Activated T-helper 17 cell treated with anti-CD3 and anti-CD28 coated beads, Interleukin-2, amount 50 U/mL, for 72 hours (primary cell): ENCODE data around the gene ABTB1. TPM values are rescaled to one million over a fixed set of nuclear protein-coding genes. Genes with fewer than 3 reads are reported as not detected.

ENCODE experiments used
- ATAC-seq: fragments of 150-1000 bp; cut with Tn5 transposase; replicated peaks from 2 replicates; pipeline ENCODE4 v1.10.0; 2021; ENCODE audit warnings: mild to moderate bottlenecking, moderate library complexity
- H3K27ac Mint-ChIP-seq: one replicate; pipeline ENCODE4 v1.8.0; 2022; ENCODE audit warnings: mixed read lengths
- H3K27me3 Mint-ChIP-seq: one replicate; pipeline ENCODE4 v1.8.0; 2022; ENCODE audit warnings: mixed read lengths
- H3K36me3 Mint-ChIP-seq: one replicate; pipeline ENCODE4 v1.8.0; 2022; ENCODE audit warnings: low read depth, mild to moderate bottlenecking, mixed read lengths
- H3K4me1 Mint-ChIP-seq: one replicate; pipeline ENCODE4 v1.8.0; 2022; ENCODE audit warnings: mixed read lengths
- H3K4me3 Mint-ChIP-seq: one replicate; pipeline ENCODE4 v1.8.0; 2022; ENCODE audit warnings: mild to moderate bottlenecking, mixed read lengths
- H3K9me3 Mint-ChIP-seq: one replicate; pipeline ENCODE4 v1.8.0; 2022; ENCODE audit warnings: mixed read lengths
- total RNA-seq, 2 donors: library from RNA; stranded (reverse); gene quantifications; one replicate each; pipeline ENCODE4 v1.2.3, GENCODE V29; 2022

ABTB1 gene
- 10 to 100 TPM; 16.1 to 23.6 TPM for total RNA-seq

GRCh38 chr3:127672429-127673190 is at the start of gene ABTB1:
ABTB1 (plus strand) TSS chr3:127672952; CDS start chr3:127673026, 74 bp downstream.
- Mint-ChIP-seq H3K27ac (peak within 1 kb of the TSS; percentile 97), H3K9me3 (no peaks in the 10 kb centered on the region), H3K36me3 (peaks cover 3% of the 10 kb centered on the region), H3K4me1 (peaks cover 23% of the 10 kb centered on the region), H3K27me3 (no peaks in the 10 kb centered on the region), H3K4me3 (peak within 1 kb of the TSS; percentile 89)
- ATAC-seq = peak; percentile 94

DNA sequence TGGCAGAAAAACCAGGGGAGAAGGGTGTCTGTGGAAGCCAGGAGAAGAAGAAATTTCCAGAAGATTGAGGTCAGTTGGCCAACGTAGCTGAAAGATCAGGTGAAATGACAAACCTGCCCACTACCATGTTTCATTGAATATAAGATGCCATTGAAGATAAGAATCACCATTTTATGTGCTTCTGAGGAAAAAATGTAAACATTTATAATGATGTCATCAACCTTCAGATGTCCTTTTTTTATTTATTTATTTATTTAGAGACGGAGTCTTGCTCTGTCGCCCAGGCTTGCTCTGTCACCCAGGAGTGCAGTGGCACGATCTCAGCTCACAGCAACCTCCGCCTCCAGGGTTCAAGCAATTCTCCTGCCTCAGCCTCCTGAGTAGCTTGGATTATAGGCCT is 48.7 kb upstream of the ABTB1 start:
- no peak overlapping the region for H3K4me3 Mint-ChIP-seq
- no peaks in the 10 kb centered on the region for H3K9me3 Mint-ChIP-seq
- peaks cover 7% of the 10 kb centered on the region for H3K27me3 Mint-ChIP-seq
- peaks cover 6% of the 10 kb centered on the region for H3K4me1 Mint-ChIP-seq
- no peak overlapping the region for H3K27ac Mint-ChIP-seq
- ATAC-seq = no peak
- H3K36me3 Mint-ChIP-seq = peaks cover 36% of the 10 kb centered on the region

DNA sequence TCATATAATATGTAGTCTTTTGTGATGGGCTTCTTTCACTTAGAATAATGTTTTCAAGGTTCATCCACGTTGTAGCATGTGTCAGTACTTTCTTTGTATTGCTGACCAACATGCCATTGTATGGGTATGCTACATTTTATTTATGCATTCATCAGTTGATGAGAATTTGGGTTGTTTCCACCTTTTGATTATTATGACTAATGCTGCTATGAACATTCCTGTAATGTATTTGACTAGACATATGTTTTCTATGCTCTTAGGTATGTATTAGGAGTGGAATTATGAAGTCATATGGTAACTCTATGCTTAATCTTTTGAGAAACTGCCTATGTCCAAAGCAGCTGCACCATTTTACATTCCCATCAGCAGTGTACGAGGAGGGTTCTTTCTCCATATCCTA is 46.9 kb upstream of the ABTB1 start:
- Mint-ChIP-seq H3K27ac (no peak overlapping the region), H3K4me1 (peaks cover 15% of the 10 kb centered on the region), H3K9me3 (no peaks in the 10 kb centered on the region), H3K36me3 (peaks cover 26% of the 10 kb centered on the region), H3K27me3 (peaks cover 14% of the 10 kb centered on the region), H3K4me3 (no peak overlapping the region)
- no peak for ATAC-seq

DNA sequence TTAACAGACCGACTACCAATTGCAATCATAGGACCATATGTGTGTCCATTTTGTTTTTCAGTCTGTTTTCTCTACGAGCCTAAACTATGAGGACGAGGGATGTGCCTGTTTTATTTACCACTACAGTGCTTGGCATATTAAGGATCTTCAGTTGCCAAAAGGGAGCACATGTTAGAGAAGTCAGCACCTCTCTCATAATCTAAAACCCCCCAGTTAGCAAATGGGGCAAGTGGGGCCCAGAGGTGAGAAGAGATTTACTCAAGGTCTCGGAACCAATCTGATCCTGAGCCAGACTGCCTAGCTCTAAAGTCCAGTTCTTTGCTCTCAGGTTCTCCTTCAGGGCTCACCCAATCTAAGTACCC is 44.3 kb upstream of the ABTB1 start:
- no peak overlapping the region for H3K27ac Mint-ChIP-seq
- no peaks in the 10 kb centered on the region for H3K9me3 Mint-ChIP-seq
- peak overlapping the region; percentile 63 for H3K4me3 Mint-ChIP-seq
- peaks cover 7% of the 10 kb centered on the region for H3K36me3 Mint-ChIP-seq
- H3K27me3 Mint-ChIP-seq = peaks cover 14% of the 10 kb centered on the region
- ATAC-seq = no peak
- H3K4me1 Mint-ChIP-seq = peaks cover 15% of the 10 kb centered on the region

- peaks cover 15% of the 10 kb centered on the region for H3K4me1 Mint-ChIP-seq
- H3K27me3 Mint-ChIP-seq = peaks cover 14% of the 10 kb centered on the region
- H3K36me3 Mint-ChIP-seq = peaks cover 7% of the 10 kb centered on the region
- no peaks in the 10 kb centered on the region for H3K9me3 Mint-ChIP-seq
- H3K27ac Mint-ChIP-seq = peak within 1 kb of the TSS; percentile 61
- peak within 1 kb of the TSS; percentile 88 for H3K4me3 Mint-ChIP-seq
- ATAC-seq = peak; percentile 28
Measured at GRCh38 chr3:127628788-127629466, 43.8 kb upstream of the ABTB1 start, which contains the start of gene PODXL2. PODXL2 (plus strand) TSS chr3:127629185; CDS start chr3:127629220, 35 bp downstream.

DNA sequence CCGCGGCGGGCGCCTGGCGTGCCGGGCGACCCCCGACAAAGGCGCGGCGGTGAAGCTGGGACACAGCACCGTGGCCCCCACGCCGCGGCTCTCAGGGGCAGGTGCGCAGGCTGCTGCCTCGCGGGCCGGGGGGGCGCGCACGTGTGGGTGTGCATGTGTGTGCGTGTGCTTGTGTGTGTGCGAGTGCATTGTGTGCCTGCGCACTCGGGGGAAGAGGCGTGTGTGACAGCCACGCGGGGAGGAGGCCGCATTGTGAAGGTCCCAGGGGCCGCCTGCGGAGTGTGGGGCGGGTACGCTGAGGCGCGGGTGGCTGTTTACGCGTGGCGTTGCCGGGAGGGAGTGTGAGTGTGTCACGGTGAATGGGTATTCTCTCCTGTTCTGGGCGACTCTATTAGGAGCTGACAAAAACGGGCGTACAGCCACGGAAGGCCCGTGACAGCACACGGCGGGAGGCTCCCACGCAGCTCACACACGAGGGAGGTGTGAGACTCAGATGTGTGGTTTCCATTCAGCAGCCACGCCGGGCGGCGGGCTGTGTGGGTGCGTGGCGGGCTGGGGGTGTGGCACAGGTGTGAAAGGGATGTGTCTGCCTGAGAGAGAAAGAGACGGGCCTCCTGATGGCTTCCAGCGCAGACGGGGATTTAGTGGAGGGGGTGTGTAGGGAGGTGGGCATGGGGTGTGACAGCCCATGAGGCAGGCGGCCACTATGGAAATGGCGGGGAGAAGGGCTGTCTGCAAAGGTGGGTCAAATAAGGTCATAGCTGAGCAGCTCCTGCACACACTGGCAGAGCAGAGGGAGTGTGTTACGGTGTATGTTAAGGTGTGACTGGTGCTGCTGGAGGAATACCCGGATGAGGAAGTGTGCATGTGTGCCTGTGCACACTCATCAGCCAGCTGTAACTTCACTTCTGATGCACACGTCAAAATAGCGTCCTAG is 43.0 kb upstream of the ABTB1 start:
- H3K4me3 Mint-ChIP-seq = peak overlapping the region; percentile 88
- H3K27ac Mint-ChIP-seq = peak overlapping the region; percentile 61
- peaks cover 7% of the 10 kb centered on the region for H3K36me3 Mint-ChIP-seq

GRCh38 chr3:127630811-127631714 is 41.7 kb upstream of the ABTB1 start:
- Mint-ChIP-seq H3K36me3 (peaks cover 7% of the 10 kb centered on the region), H3K9me3 (no peaks in the 10 kb centered on the region), H3K4me1 (peaks cover 11% of the 10 kb centered on the region), H3K4me3 (no peak overlapping the region), H3K27me3 (peaks cover 20% of the 10 kb centered on the region), H3K27ac (no peak overlapping the region)
- ATAC-seq = no peak

More for the DNA sequence above, 43.0 kb upstream of the ABTB1 start:
- H3K4me1 Mint-ChIP-seq = peaks cover 15% of the 10 kb centered on the region
- no peaks in the 10 kb centered on the region for H3K9me3 Mint-ChIP-seq
- peak; percentile 57 for ATAC-seq
- peaks cover 14% of the 10 kb centered on the region for H3K27me3 Mint-ChIP-seq

DNA sequence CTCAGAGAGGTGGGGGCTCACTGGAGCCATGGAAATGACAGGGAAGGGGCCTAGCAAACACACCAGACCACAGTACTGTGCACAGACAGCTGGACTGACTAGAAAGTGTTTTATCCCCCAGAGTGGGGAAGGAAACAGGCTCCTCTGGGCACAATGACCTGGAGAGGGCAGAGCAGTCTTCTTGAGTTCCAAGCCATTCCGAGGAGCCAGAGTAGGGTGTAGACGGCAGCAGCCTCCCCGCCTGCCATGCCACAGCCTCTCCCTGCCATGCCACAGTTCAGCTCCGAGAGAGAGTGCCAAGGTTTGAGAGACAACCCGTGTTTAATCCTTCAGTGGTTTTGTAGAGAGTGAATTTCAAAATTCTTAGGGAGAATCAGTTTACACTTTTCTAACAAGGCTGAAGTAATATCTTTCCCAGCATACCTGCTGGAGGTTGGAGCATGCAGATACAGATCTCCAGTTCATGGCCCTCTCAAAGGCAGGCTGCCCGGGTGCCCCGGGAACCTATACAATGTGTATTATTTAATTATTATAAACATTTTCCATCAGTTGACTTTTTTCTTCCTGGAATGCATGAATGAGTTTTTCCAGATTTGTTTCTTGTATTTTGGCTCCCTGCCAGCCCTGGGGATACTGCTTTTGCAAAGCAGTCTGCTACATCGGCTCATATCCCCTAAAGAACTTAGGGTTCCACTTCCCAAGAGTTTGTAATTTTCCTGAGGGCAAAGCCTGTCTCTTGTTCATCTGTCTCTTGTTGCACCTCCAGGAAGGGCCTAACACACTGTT is 40.5 kb upstream of the ABTB1 start:
- peaks cover 7% of the 10 kb centered on the region for H3K36me3 Mint-ChIP-seq
- H3K4me1 Mint-ChIP-seq = peaks cover 10% of the 10 kb centered on the region
- no peaks in the 10 kb centered on the region for H3K9me3 Mint-ChIP-seq
- no peak for ATAC-seq
- no peak overlapping the region for H3K4me3 Mint-ChIP-seq
- H3K27me3 Mint-ChIP-seq = peaks cover 20% of the 10 kb centered on the region
- H3K27ac Mint-ChIP-seq = no peak overlapping the region

DNA sequence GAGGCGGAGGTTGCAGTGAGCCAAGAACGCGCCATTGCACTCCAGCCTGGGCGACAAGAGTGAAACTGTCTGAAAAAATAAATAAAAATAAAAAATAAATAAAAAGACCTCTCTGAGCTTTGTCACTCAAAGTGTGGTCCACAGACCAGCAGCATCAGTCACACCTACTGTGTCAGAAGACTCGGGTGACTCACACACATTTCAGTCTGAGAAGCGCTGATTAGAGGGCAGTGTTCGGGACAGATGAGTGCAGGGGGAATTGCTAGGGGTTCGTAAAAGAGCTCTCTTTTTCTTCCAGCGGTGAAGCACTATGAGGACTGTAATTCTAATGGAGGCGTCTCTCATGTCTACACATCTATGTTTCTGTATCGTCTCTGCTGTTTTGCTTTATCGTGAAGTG is 38.1 kb upstream of the ABTB1 start:
- H3K27me3 Mint-ChIP-seq = peaks cover 13% of the 10 kb centered on the region
- ATAC-seq = no peak
- H3K9me3 Mint-ChIP-seq = no peaks in the 10 kb centered on the region
- peaks cover 6% of the 10 kb centered on the region for H3K36me3 Mint-ChIP-seq
- no peak overlapping the region for H3K27ac Mint-ChIP-seq
- no peak overlapping the region for H3K4me3 Mint-ChIP-seq
- H3K4me1 Mint-ChIP-seq = peaks cover 16% of the 10 kb centered on the region

DNA sequence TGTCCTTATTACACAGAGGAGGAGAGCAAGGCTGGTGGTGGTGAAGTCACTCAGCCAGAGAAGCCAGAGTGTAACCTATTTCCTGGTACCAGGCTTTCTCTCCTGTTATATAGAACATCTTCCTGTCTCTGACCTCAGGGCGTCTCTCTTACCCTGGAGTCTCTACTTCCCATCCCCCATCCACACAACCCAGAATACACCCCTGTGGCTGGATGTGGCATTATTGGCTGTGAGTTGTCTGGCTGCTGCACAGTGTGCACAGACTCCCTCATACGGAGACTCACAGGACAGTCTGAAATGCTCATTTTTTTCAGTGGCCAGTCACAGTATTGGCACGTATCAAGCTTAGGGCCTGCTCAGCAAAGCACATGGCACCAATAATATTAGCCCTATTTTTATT is 35.2 kb upstream of the ABTB1 start:
- Mint-ChIP-seq H3K27ac (peak overlapping the region; percentile 47), H3K4me3 (no peak overlapping the region), H3K36me3 (no peaks in the 10 kb centered on the region), H3K9me3 (no peaks in the 10 kb centered on the region), H3K4me1 (peaks cover 9% of the 10 kb centered on the region), H3K27me3 (peaks cover 6% of the 10 kb centered on the region)
- ATAC-seq = peak; percentile 89

- Mint-ChIP-seq H3K27me3 (peaks cover 6% of the 10 kb centered on the region), H3K27ac (peak overlapping the region; percentile 47), H3K36me3 (no peaks in the 10 kb centered on the region), H3K4me3 (no peak overlapping the region), H3K9me3 (no peaks in the 10 kb centered on the region), H3K4me1 (peaks cover 9% of the 10 kb centered on the region)
- no peak for ATAC-seq
Measured at GRCh38 chr3:127637971-127638370, 34.8 kb upstream of the ABTB1 start.

GRCh38 chr3:127639173-127640041 is 33.3 kb upstream of the ABTB1 start:
- H3K4me1 Mint-ChIP-seq = peaks cover 9% of the 10 kb centered on the region
- no peaks in the 10 kb centered on the region for H3K9me3 Mint-ChIP-seq
- peaks cover 6% of the 10 kb centered on the region for H3K27me3 Mint-ChIP-seq
- no peak overlapping the region for H3K4me3 Mint-ChIP-seq
- no peaks in the 10 kb centered on the region for H3K36me3 Mint-ChIP-seq
- ATAC-seq = no peak
- no peak overlapping the region for H3K27ac Mint-ChIP-seq
